ENCODE measurements around the gene TAF15. TPM values are rescaled to one million over a fixed set of nuclear protein-coding genes. Genes with fewer than 3 reads are reported as not detected.

The TAF15 gene
- total RNA-seq, 2 experiments from 2014 or later: 269 to 271 TPM

DNA sequence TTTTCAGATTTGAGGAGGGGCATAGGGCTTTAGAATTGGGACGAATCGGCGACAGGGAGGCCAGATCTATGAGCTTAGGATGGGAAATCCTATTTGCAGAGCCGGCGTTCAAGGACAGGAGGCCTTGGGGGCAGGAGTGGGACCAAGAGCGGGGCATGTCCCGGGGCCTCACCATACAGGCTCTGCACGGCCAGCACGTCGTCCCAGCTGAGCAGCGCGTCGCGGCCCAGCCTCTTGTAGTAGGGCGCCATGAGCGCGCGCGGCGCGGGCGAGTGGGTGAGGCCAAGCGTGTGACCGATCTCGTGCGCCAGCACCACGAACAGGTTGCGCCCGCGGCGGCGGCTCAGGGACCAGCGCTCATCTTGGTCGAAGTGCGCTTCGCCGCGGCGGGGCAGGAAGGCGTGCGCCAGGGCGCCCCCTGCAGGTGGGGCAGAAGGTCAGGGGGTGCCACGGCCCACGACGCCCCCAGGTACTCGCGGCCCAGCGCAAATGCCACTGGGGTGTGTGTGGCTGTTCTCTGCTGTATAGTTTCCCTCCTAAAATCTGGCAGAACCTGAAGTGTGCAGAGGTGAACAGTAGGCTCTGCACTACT is 39.3 kb upstream of the TAF15 start:
- H3K36me3 Mint-ChIP-seq: no peaks in the 10 kb centered on the region
- peaks cover 9% of the 10 kb centered on the region for H3K27me3 Mint-ChIP-seq
- peak overlapping the region; percentile 33 for H3K27ac Mint-ChIP-seq
- POLR2A ChIA-PET: interaction anchor here (0.6 kb wide), 1 partner anchor 28 kb away, joined by 4 read pairs; no protein-coding TSS in a partner anchor
- intact Hi-C loops (cut with micrococcal nuclease): no loop called here
- H3K9me3 Mint-ChIP-seq: no peaks in the 10 kb centered on the region
- CTCF ChIA-PET: interaction anchor here (1.2 to 9.2 kb wide), 2 partner anchors 22 to 39 kb away, joined by 4 to 336 read pairs; partner anchors contain the start of gene TAF15
- H3K4me3 Mint-ChIP-seq: no peak overlapping the region
- H3K4me1 Mint-ChIP-seq (ENCODE audit: low read depth): peaks cover 3% of the 10 kb centered on the region
- DNase-seq: no peak

DNA sequence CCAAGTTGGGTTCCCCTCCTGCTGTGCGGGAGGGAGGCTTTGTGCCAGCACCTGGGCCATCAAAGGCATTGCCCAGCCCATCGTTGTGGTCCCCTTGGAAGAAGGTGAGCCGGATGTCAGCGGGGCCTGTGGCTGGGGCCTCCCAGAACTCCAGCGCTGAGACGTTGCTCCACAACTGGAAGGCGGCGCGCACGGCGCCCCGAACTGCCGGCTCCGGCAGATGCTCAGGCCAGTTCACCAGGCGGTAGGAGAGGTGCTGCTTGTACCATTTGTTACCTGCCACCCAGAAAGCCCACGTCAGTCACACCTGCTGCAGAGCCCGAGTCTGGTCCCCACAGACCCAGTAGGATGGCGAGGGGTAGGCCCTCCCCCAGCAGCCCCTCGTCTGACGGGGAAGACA is 36.2 kb upstream of the TAF15 start:
- Mint-ChIP-seq H3K36me3 (no peaks in the 10 kb centered on the region), H3K9me3 (no peaks in the 10 kb centered on the region), H3K27me3 (peaks cover 13% of the 10 kb centered on the region), H3K4me1 (ENCODE audit: low read depth) (no peaks in the 10 kb centered on the region), H3K27ac (no peak overlapping the region), H3K4me3 (no peak overlapping the region)
- ChIA-PET CTCF (no interaction called here), POLR2A (no interaction called here)
- no peak for DNase-seq
- intact Hi-C loops (cut with micrococcal nuclease): no loop called here

DNA sequence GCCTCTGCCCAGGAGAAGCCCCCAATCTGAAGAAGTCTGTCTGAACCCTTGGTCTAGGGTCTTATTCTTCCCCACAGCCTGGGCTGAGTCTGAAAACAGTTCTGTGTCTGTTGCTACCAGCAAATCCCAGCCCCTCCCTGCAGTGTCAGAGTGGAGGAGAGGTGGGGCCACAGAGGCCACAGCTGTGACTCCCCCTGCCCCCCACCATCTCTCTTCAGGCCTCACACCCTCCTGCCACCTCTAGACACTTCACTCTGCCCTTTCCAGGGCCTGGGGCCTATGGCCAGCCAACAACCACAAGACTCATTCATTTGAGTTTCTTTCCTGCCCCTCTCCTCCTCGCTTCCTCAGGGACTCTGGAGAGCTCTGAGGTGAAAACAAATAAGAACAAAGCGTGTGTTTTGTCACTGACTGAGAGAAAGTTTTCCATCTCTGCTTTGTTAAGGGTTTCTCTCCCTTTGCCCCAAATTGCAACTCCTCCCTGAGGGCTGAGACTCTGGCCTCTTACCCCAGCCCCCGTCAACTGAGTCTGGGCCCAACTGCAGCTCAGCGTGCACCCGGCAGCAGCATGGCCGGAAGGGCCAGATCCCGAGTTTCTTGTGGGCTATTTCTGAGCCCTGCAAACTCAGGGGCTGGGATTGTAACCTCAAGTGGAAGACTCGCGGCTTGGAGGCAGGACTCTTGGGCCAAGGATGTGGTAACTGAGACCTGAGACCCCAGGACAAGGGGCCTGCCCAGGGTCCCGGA is 35.4 kb upstream of the TAF15 start:
- Mint-ChIP-seq H3K27me3 (peaks cover 14% of the 10 kb centered on the region), H3K9me3 (no peaks in the 10 kb centered on the region), H3K4me3 (no peak overlapping the region), H3K4me1 (ENCODE audit: low read depth) (no peaks in the 10 kb centered on the region), H3K27ac (no peak overlapping the region), H3K36me3 (no peaks in the 10 kb centered on the region)
- no peak for DNase-seq
- POLR2A ChIA-PET: interaction anchor here (0.5 kb wide), 1 partner anchor 95 kb away, joined by 3 read pairs; no protein-coding TSS in a partner anchor
- CTCF ChIA-PET: interaction anchor here (2.1 kb wide), 1 partner anchor 10 kb away, joined by 11 read pairs; no protein-coding TSS in a partner anchor
- intact Hi-C loops (cut with micrococcal nuclease): no loop called here

DNA sequence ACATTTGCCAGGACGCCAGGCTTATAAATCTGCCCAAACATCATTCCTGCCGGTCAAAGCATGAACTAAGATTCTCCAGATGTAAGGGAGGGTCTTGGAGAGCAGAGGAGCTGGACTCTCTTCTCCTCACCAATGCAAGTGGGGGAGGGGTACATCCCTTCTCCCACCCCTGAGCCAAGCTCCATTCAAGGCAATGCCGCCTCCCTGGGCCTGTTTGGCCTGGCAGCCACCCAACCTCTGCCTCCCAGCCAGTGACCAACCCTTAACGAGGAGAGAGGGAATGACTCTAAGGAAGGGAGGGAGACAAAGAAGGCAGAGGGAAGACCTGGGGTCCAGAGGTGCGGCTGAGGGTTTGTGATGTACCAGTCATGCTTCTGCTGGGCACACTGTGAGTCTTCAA is 34.8 kb upstream of the TAF15 start:
- Mint-ChIP-seq H3K27me3 (peaks cover 16% of the 10 kb centered on the region), H3K36me3 (no peaks in the 10 kb centered on the region), H3K4me3 (no peak overlapping the region), H3K9me3 (no peaks in the 10 kb centered on the region), H3K27ac (no peak overlapping the region), H3K4me1 (ENCODE audit: low read depth) (no peaks in the 10 kb centered on the region)
- ChIA-PET CTCF (interaction anchor here (2.1 kb wide), 1 partner anchor 10 kb away, joined by 11 read pairs; no protein-coding TSS in a partner anchor), POLR2A (interaction anchor here (0.5 kb wide), 1 partner anchor 96 kb away, joined by 3 read pairs; no protein-coding TSS in a partner anchor)
- DNase-seq: no peak
- intact Hi-C loops (cut with micrococcal nuclease): no loop called here

DNA sequence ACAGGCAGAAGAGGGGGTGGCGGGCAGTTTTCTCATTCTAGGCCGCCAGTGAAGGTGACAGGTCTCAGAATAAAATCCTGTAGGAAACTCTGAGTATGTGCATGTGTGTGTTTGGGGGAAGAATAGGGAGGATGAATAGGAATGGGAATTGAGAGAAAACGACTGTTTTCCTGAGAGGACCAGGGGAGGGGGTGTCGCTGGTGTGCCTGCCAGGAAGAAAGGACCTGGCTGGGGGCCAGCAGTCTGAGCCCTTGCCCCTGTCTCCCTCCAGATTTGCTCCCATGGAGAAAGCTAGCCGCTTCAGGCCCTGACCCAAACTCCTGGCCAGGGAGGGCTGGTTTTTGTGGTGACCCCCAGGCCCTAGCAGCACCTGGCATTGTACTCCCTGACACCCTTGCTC is 34.2 kb upstream of the TAF15 start:
- no peak for DNase-seq
- H3K36me3 Mint-ChIP-seq: no peaks in the 10 kb centered on the region
- H3K4me1 Mint-ChIP-seq (ENCODE audit: low read depth): no peaks in the 10 kb centered on the region
- no peaks in the 10 kb centered on the region for H3K9me3 Mint-ChIP-seq
- H3K27ac Mint-ChIP-seq: no peak overlapping the region
- intact Hi-C loops (cut with micrococcal nuclease): no loop called here
- no peak overlapping the region for H3K4me3 Mint-ChIP-seq
- POLR2A ChIA-PET: no interaction called here
- peaks cover 16% of the 10 kb centered on the region for H3K27me3 Mint-ChIP-seq
- CTCF ChIA-PET: interaction anchor here (2.1 kb wide), 1 partner anchor 11 kb away, joined by 11 read pairs; no protein-coding TSS in a partner anchor

DNA sequence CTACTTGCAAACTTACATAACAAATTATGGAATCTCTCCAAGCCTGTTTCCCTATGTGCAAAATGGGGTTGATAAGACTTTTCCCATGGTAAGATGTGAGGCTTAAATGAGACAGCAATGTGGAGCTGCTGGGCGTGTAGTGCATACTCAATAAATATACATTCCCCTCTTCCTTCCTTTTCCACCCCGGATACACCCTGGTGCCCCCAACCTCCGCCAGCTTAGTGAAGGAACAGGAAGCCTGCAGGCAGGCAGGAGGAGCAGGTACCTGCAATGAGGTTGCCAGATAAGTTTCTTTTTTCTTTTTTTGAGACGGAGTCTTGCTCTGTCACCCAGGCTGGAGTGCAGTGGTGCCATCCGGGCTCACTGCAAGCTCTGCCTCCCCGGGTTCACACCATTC is 33.7 kb upstream of the TAF15 start:
- no peak overlapping the region for H3K4me3 Mint-ChIP-seq
- no peak for DNase-seq
- no peaks in the 10 kb centered on the region for H3K9me3 Mint-ChIP-seq
- ChIA-PET POLR2A (no interaction called here), CTCF (interaction anchor here (1.3 to 2.1 kb wide), 2 partner anchors 11 to 29 kb away, joined by 3 to 11 read pairs; no protein-coding TSS in a partner anchor)
- H3K27me3 Mint-ChIP-seq: peaks cover 16% of the 10 kb centered on the region
- intact Hi-C loops (cut with micrococcal nuclease): no loop called here
- H3K27ac Mint-ChIP-seq: no peak overlapping the region
- no peaks in the 10 kb centered on the region for H3K4me1 Mint-ChIP-seq (ENCODE audit: low read depth)
- no peaks in the 10 kb centered on the region for H3K36me3 Mint-ChIP-seq

DNA sequence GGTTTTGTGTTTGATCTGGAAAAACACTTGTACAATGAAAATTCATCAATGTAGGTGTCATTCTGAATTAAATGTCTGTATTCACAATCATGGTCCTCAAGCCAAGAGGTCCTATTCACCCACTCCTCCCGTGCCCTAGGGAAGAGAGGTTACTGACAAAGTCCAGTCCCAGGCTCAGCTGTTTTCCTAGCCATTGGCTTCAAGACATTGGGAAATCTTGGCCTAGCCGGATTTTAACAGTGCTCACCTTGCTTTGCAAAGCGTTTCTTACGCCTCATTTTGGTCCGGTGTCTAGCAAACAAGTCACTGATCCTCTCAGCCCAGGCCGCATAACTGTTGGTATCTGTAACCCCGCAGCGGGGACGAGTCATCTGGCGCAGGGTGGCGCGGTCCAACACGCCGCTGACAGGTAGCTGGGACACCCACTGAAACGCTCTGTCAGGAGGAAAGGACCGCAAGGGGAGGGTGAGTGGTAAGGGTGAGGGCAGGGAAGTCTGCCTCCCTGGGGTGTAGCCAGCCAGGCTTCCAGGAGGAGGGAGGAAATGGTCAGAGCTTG is 30.6 kb upstream of the TAF15 start:
- Mint-ChIP-seq H3K9me3 (no peaks in the 10 kb centered on the region), H3K27ac (no peak overlapping the region), H3K27me3 (peaks cover 13% of the 10 kb centered on the region), H3K4me3 (no peak overlapping the region), H3K36me3 (no peaks in the 10 kb centered on the region), H3K4me1 (ENCODE audit: low read depth) (no peaks in the 10 kb centered on the region)
- intact Hi-C loops (cut with micrococcal nuclease): no loop called here
- DNase-seq: no peak
- ChIA-PET CTCF (interaction anchor here (4.5 kb wide), 1 partner anchor 15 kb away, joined by 30 read pairs; no protein-coding TSS in a partner anchor), POLR2A (no interaction called here)

DNA sequence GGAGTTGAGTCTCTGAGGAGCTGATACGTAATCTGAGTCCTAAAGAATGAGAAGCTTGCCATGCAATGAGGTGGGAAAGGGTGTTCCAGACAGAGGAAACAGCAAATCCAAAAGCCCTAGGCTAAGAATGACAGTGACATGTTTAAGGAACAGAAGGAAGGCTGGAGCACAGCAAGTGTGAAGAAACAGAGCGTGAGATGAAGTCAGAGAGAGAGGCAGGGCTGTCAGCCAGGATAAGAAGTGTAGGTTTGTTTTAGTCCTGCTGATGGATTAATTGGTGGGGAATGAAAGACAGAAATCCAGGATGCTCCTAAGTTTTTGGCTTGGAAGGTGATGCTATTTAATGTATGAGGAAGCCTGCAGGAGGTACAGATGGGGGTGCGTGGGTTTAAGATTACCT is 28.3 kb upstream of the TAF15 start:
- Mint-ChIP-seq H3K27me3 (peaks cover 8% of the 10 kb centered on the region), H3K4me3 (no peak overlapping the region), H3K36me3 (no peaks in the 10 kb centered on the region), H3K9me3 (no peaks in the 10 kb centered on the region), H3K4me1 (ENCODE audit: low read depth) (no peaks in the 10 kb centered on the region), H3K27ac (no peak overlapping the region)
- ChIA-PET POLR2A (no interaction called here), CTCF (interaction anchor here (1.0 to 4.5 kb wide), 2 partner anchors 17 to 68 kb away, joined by 3 to 30 read pairs; no protein-coding TSS in a partner anchor)
- no peak for DNase-seq
- intact Hi-C loops (cut with micrococcal nuclease): no loop called here

DNA sequence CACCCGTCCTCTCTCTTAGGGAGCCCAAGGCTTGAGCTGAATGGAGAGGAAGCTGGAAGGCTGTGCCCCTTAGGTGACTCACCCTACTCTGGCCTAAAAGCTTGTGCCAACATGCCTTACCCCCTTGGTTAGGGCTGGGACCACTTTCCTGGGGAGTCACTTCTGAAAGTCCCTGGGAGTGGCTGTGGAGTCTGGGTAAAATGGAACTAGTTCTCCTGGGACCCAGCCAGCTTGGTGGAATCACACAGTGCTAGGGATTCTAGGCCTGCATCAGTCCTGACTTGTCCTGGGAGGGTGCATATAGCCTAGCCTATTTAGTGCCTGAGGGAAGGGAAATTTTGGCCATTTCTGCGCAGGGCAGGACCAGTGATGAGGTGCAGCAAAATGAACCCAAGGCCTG is 24.4 kb upstream of the TAF15 start:
- H3K4me3 Mint-ChIP-seq: no peak overlapping the region
- peaks cover 3% of the 10 kb centered on the region for H3K4me1 Mint-ChIP-seq (ENCODE audit: low read depth)
- H3K27me3 Mint-ChIP-seq: peaks cover 3% of the 10 kb centered on the region
- intact Hi-C loops (cut with micrococcal nuclease): no loop called here
- H3K27ac Mint-ChIP-seq: no peak overlapping the region
- POLR2A ChIA-PET: no interaction called here
- DNase-seq: no peak
- H3K9me3 Mint-ChIP-seq: no peaks in the 10 kb centered on the region
- no peaks in the 10 kb centered on the region for H3K36me3 Mint-ChIP-seq
- CTCF ChIA-PET: interaction anchor here (1.8 to 4.2 kb wide), 2 partner anchors 20 to 21 kb away, joined by 5 to 22 read pairs; no protein-coding TSS in a partner anchor

DNA sequence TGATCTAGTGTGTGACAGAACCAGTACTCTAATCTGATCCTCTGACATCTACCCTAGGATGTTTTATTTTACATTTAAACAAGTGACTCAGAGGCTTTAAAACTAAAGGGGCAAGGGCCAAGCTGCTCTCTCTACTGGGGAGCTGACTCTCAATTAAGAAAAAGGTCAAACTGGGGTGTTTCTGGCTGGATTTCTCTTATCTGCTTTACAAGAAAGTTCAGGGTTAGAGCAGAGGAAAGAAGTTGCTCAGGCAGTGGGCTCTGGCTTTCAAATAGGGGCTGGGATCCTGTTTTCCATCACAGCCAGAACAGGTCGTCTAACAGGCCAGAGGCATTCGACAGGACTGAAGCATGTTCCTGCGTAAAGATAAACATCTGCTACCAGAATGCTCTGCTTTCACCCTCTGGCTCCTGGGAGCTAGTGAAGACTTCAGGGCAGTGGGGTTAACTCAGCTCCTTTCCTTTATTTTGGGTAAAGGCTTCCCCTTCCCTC is 22.3 kb upstream of the TAF15 start:
- ChIA-PET CTCF (interaction anchor here (0.6 to 4.2 kb wide), 2 partner anchors 23 to 861 kb away, joined by 3 to 22 read pairs; no protein-coding TSS in a partner anchor), POLR2A (no interaction called here)
- H3K9me3 Mint-ChIP-seq: no peaks in the 10 kb centered on the region
- intact Hi-C loops (cut with micrococcal nuclease): no loop called here
- H3K4me3 Mint-ChIP-seq: no peak overlapping the region
- no peak overlapping the region for H3K27ac Mint-ChIP-seq
- no peaks in the 10 kb centered on the region for H3K36me3 Mint-ChIP-seq
- peaks cover 3% of the 10 kb centered on the region for H3K4me1 Mint-ChIP-seq (ENCODE audit: low read depth)
- peaks cover 2% of the 10 kb centered on the region for H3K27me3 Mint-ChIP-seq
- no peak for DNase-seq

DNA sequence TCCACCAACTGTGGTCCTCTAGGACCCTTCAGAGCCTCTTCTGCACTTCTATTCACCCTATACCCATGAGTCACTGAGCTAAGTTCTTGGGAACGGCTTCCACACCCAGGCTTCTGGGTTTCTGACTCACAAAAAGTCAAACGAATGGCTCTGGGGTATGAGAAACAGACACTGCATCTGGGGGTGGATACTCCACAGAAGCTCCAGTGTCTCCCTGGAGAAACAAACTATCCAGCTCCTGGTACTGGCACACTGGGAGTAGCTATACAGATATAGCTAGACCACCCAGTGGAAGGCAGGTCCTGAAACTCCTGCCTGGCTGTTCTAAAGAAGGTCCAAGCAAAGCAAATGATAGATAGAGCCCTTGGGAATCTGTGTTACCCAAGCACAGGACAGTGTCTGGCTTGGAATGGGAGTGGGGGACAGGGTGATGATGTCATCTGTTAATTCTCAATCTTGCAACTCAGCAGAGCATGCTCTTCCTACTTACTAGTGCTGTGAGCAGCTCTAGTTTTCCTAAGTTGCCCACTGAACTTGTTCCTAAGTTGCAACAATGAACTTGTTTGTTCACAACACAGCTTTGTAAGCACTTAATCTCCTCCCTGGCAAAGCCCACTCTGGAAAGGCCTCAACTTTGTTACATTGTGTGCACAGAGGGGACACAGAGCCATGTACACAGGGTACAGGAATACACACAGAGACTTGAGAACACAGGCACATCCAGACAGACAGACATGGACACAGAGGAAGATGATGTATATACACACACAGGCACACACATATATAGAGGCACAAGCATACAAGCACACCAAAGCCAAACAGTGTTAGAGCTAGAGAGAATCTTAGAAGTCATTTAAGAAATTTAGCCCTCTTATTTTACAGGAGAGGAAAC is 20.6 kb upstream of the TAF15 start:
- ChIA-PET POLR2A (interaction anchor here (1.6 kb wide), 1 partner anchor 20 kb away, joined by 5 read pairs; the partner anchor contains the start of gene TAF15), CTCF (interaction anchor here (0.7 to 2.3 kb wide), 2 partner anchors 24 to 39 kb away, joined by 3 to 15 read pairs; no protein-coding TSS in a partner anchor)
- intact Hi-C loops (cut with micrococcal nuclease): no loop called here
- DNase-seq: no peak
- Mint-ChIP-seq H3K4me3 (no peak overlapping the region), H3K27ac (no peak overlapping the region), H3K4me1 (ENCODE audit: low read depth) (peaks cover 3% of the 10 kb centered on the region), H3K36me3 (no peaks in the 10 kb centered on the region), H3K9me3 (no peaks in the 10 kb centered on the region), H3K27me3 (peaks cover 17% of the 10 kb centered on the region)

Data from activated CD4-positive, alpha-beta memory T cell treated with anti-CD3 and anti-CD28 coated beads for 36 hours (primary cell).